HepG2 (cell line): ENCODE data around the gene DHCR7. TPM values are rescaled to one million over a fixed set of nuclear protein-coding genes. Genes with fewer than 3 reads are reported as not detected.

Experiments used
- ATAC-seq: fragments of 200-7000 bp; cut with Tn5 transposase; 3 replicates; pipeline ENCODE4 v1.9.1; 2020; ENCODE audit warnings: mild to moderate bottlenecking, moderate library complexity
- BruUV-seq: library from RNA; stranded (reverse); fragments of 400-500 nt; replicated peaks from 2 replicates; lab custom pipeline; 2021; lab: Mats Ljungman, UMichigan
- CTCF ChIA-PET: fragments of 300-600 bp; formaldehyde crosslinking; extraction: SDS; loops from one replicate; lab custom pipeline; 2021; ENCODE audit warnings: low total read pairs, inconsistent platforms, low intra/inter-chr PET ratio; lab: Yijun Ruan, JAX
- POLR2A ChIA-PET: fragments of 350-600 bp; sonication (Branson Sonifier 250); formaldehyde crosslinking; loops from one replicate; lab custom pipeline; 2020; ENCODE audit warnings: antibody characterized with exemption, inconsistent platforms; lab: Yijun Ruan, JAX
- DNase-seq: peaks from one replicate; pipeline ENCODE4 v3.0.0-alpha.2; 2015; ENCODE audit warnings: low spot score
- FAIRE-seq: peaks from 3 replicates; lab custom pipeline; 2011; peaks lifted over from hg19 to GRCh38; lab: Jason Lieb, UNC
- H2AFZ ChIP-seq: one replicate; pipeline ENCODE4 v1.6.1; 2011; ENCODE audit warnings: low read length, inconsistent platforms
- H3K27ac ChIP-seq: fragments of 300-600 bp; 3 replicates; pipeline ENCODE4 v1.8.0; 2011; ENCODE audit warnings: mixed run types, mild to moderate bottlenecking, mixed read lengths, low read length, inconsistent platforms; ENCODE audit not compliant: insufficient read depth; ENCODE audit errors: extremely low read length
- H3K27me3 ChIP-seq, 2 experiments: fragments of 200-600 bp in 1 of 2; 2 replicates in 1 of 2; 3 replicates in 1 of 2; pipeline versions ENCODE4 v1.6.0 to v1.8.0; 2011; ENCODE audit warnings: low read length in 2 of 2, mild to moderate bottlenecking in 2 of 2, moderate library complexity in 2 of 2, inconsistent platforms in 1 of 2; ENCODE audit not compliant: insufficient read depth in 2 of 2, control insufficient read depth in 1 of 2
- H3K36me3 ChIP-seq, 2 experiments: fragments of 200-600 bp in 1 of 2; replicated peaks in 1 of 2; 2 replicates in 1 of 2; 3 replicates in 1 of 2; pipeline versions ENCODE4 v1.5.1 to v1.8.0; 2011; ENCODE audit warnings: low read length in 2 of 2, inconsistent platforms in 1 of 2; ENCODE audit not compliant: insufficient read depth in 2 of 2, control insufficient read depth in 1 of 2
- H3K4me1 ChIP-seq: 2 replicates; pipeline ENCODE4 v1.5.1; 2012; ENCODE audit warnings: low read length, inconsistent platforms; ENCODE audit not compliant: insufficient read depth
- H3K4me2 ChIP-seq: 2 replicates; pipeline ENCODE4 v1.6.0; 2011; ENCODE audit warnings: low read depth, low read length, inconsistent platforms
- H3K4me3 ChIP-seq, 3 experiments: fragments of 200-600 bp in 1 of 3; sonication (generic), shearing (Covaris generic) in 1 of 3; replicated peaks in 1 of 3; 2 replicates each; pipeline ENCODE4 v1.5.1; 2011 to 2016; ENCODE audit warnings: low read length in 3 of 3, inconsistent platforms in 2 of 3, low read depth in 2 of 3, mild to moderate bottlenecking in 2 of 3, control low read depth in 1 of 3, mixed read lengths in 1 of 3; ENCODE audit not compliant: insufficient read depth in 1 of 3
- H3K79me2 ChIP-seq: one replicate; pipeline ENCODE4 v1.6.1; 2011; ENCODE audit warnings: low read length, inconsistent platforms; ENCODE audit not compliant: insufficient read depth
- H3K9ac ChIP-seq: 2 replicates; pipeline ENCODE4 v1.6.0; 2011; ENCODE audit warnings: mild to moderate bottlenecking, low read depth, low read length, inconsistent platforms; ENCODE audit not compliant: insufficient read depth
- H3K9me3 ChIP-seq: 2 replicates; pipeline ENCODE4 v1.5.1; 2012; ENCODE audit warnings: mild to moderate bottlenecking, low read length
- H4K20me1 ChIP-seq: 2 replicates; pipeline ENCODE4 v1.6.0; 2011; ENCODE audit warnings: inconsistent platforms, mild to moderate bottlenecking, low read length, moderate library complexity; ENCODE audit not compliant: insufficient read depth
- BORCS8-MEF2B ChIP-seq: sonication (generic); formaldehyde crosslinking; IDR thresholded peaks from 2 replicates; pipeline ENCODE4 v1.8.0; 2022; ENCODE audit warnings: mild to moderate bottlenecking, missing genetic modification reagents
- CHD4 ChIP-seq: fragments of 200-600 bp; sonication (generic); IDR thresholded peaks from 2 replicates; pipeline ENCODE4 v1.7.0; 2017; ENCODE audit warnings: mild to moderate bottlenecking, low read length, borderline replicate concordance
- CREB1 ChIP-seq, 2 experiments: fragments of 450-650 bp in 1 of 2; IDR thresholded peaks; 2 replicates each; pipeline ENCODE4 v1.6.1; 2016 to 2017; ENCODE audit warnings: control low read depth in 1 of 2, mild to moderate bottlenecking in 1 of 2, missing compliant biosample characterization in 1 of 2, missing genetic modification characterization in 1 of 2
- ELK4 ChIP-seq: sonication (generic); formaldehyde crosslinking; IDR thresholded peaks from 2 replicates; pipeline ENCODE4 v1.9.0; 2021; ENCODE audit warnings: missing genetic modification reagents, borderline replicate concordance
- FOSL2 ChIP-seq: sonication (generic); formaldehyde crosslinking; IDR thresholded peaks from 2 replicates; pipeline ENCODE4 v1.4.0; 2020; ENCODE audit warnings: missing genetic modification reagents
- FOXC1 ChIP-seq: sonication (generic); formaldehyde crosslinking; IDR thresholded peaks from 2 replicates; pipeline ENCODE4 v1.8.0; 2022; ENCODE audit warnings: mild to moderate bottlenecking, missing genetic modification reagents, borderline replicate concordance
- NR1H2 ChIP-seq: sonication (generic); formaldehyde crosslinking; IDR thresholded peaks from 2 replicates; pipeline ENCODE4 v1.8.1; 2022; ENCODE audit warnings: low read depth, missing genetic modification reagents, borderline replicate concordance
- PATZ1 ChIP-seq: sonication (generic); formaldehyde crosslinking; IDR thresholded peaks from 2 replicates; pipeline ENCODE4 v1.4.0; 2020; ENCODE audit warnings: missing genetic modification reagents
- STAT5B ChIP-seq: sonication (generic); formaldehyde crosslinking; IDR thresholded peaks from 2 replicates; pipeline ENCODE4 v1.4.0; 2020; ENCODE audit warnings: missing genetic modification reagents
- TBP ChIP-seq: sonication (generic); formaldehyde crosslinking; IDR thresholded peaks from 2 replicates; pipeline ENCODE4 v1.5.0; 2020; ENCODE audit warnings: missing genetic modification reagents
- ZEB1 ChIP-seq: IDR thresholded peaks from 2 replicates; pipeline ENCODE4 v1.6.1; 2012; ENCODE audit warnings: mild to moderate bottlenecking, low read depth, inconsistent platforms; ENCODE audit not compliant: insufficient replicate concordance
- ZNF124 ChIP-seq: sonication (generic); formaldehyde crosslinking; IDR thresholded peaks from 2 replicates; pipeline ENCODE4 v1.4.0; 2020; ENCODE audit warnings: missing genetic modification reagents
- ZNF567 ChIP-seq: sonication (generic); formaldehyde crosslinking; IDR thresholded peaks from 2 replicates; pipeline ENCODE4 v1.8.1; 2023; ENCODE audit warnings: mild to moderate bottlenecking, missing genetic modification reagents, borderline replicate concordance
- ZNF7 ChIP-seq: IDR thresholded peaks from 2 replicates; pipeline ENCODE4 v1.6.1; 2016; ENCODE audit warnings: missing biosample characterization, missing genetic modification reagents
- WGBS: methylation state at CpG from one replicate; pipeline ENCODE4 v1.1.6; 2017; ENCODE audit warnings: low lambda C conversion rate; 5-methylcytosine and 5-hydroxymethylcytosine counted together
- in situ Hi-C: cut with HindIII; loops from 2 replicates; pipeline ENCODE4 v1.10.0; 2017; ENCODE audit warnings: low pct_unique_long_range_greater_than_20kb; ENCODE audit not compliant: extremely low pct_ligation_motif_present
- intact Hi-C: fragments of 100-400 bp; cut with micrococcal nuclease; formaldehyde crosslinking; loops from one replicate; pipeline ENCODE4 v1.10.0; 2022; ENCODE audit not compliant: unreplicated experiment
- polyA plus RNA-seq, 8 experiments: library from polyadenylated mRNA; depleted of rRNA in 3 of 8; stranded (reverse) in 7 of 8; unstranded in 1 of 8; fragments of >200 nt; fragmentation: Illumina TruSeq in 4 of 8; extraction: Trizol in 4 of 8; gene quantifications; 2 replicates each; pipeline versions ENCODE4 v1.2.1 to v1.2.3, GENCODE V29; 2011 to 2016; ENCODE audit warnings: low read depth in 4 of 8, missing spikeins in 1 of 8, mixed read lengths in 1 of 8; ENCODE audit not compliant: insufficient read depth in 1 of 8
- total RNA-seq, 5 experiments: library from RNA; depleted of rRNA; stranded (reverse); fragments of >200 nt; fragmentation: Illumina TruSeq; extraction: Trizol; gene quantifications; 2 replicates each; pipeline ENCODE4 v1.2.3, GENCODE V29; 2016; ENCODE audit warnings: low read depth in 1 of 5

Gene DHCR7
- total and polyA plus RNA-seq, 2 of the 13 experiments (the other 11 are each of a cell fraction or from before 2014, with no cell fraction given) = 96.0 to 143 TPM

- no peak for TF ChIP-seq FOXC1
These were observed 16.9 kb downstream of the DHCR7 start (continued) for GRCh38 chr11:71431271-71431670.

DNA sequence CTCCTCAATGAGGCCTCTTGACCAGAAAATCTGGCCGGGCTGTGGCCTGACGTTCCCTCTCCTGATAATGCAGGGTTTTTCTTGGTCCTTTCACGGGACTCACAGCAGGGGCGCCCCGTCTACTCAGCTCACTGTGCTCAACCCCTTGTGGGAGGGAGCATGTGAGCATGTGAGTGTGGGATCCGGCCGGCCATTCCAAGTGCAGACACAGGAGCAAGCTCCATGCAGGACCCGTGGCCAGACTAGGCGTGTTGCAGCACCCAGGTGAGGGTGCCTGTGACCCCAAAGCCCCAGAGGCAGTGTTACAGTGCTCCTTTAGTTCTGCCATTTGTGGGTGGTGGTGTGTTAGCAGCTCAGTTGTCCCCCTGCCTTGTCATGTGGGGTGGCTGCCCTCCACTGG, 18.0 kb downstream of the DHCR7 start:
- ChIA-PET CTCF (no interaction called here), POLR2A (no interaction called here)
- Histone ChIP-seq H2AFZ (no peak overlapping the region), H3K4me3 (no peak overlapping the region), H3K79me2 (no peaks in the 10 kb centered on the region), H3K4me2 (no peak overlapping the region), H3K9ac (no peak overlapping the region), H3K27me3 (no peaks in the 10 kb centered on the region; a peak in 1 of 5 replicates)
- BruUV-seq = no TSS peak
- intact Hi-C loops = no loop called here
- TF ChIP-seq CREB1 (IDR thresholded peaks at IDR 0.05) (no peak), CREB1 (CRISPR knock-in tag; IDR thresholded peaks at IDR 0.05) (no peak), ZNF124 (CRISPR knock-in tag) (no peak), NR1H2 (CRISPR knock-in tag) (no peak), CHD4 (no peak), TBP (CRISPR knock-in tag) (no peak), ZNF7 (CRISPR knock-in tag) (peak; percentile 96)
- TF ChIP-seq, all 625 proteins: peak for 1
- ATAC-seq = no peak
- DNase-seq = no peak
- Histone ChIP-seq H3K27ac (no peak overlapping the region), H3K9me3 (no peaks in the 10 kb centered on the region), H3K4me1 (peaks cover 55% of the 10 kb centered on the region), H4K20me1 (peaks cover 9% of the 10 kb centered on the region; the same call in 1 of the 2 replicates), H3K36me3 (0 out of 5 replicates have a peak, but pooled peaks cover 0 to 5% of the 10 kb centered on the region in 2 experiments)
- in situ Hi-C loops = no loop called here
- 24% methylated on average over 4 of the region's 9 CpGs for WGBS
- no peak for FAIRE-seq

DNA sequence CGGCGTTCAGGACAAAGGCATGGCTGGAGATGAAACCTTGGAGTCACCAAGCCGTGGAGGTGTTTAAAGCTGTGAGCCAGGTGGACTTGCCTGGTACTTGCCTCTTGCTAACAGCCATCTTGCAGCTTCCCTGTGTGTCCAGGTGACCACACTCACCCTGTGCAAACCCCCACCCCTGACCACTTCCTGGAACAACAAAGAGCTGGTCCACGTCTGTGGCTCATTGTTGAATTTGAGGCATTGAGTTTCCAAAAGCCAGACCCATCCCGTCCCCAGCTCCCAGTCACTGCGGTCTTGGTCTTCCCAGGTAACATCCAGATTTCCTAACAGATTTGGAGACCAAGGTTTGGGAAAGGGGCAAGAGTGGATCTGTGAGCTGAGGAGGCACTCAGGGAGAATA, 18.5 kb downstream of the DHCR7 start:
- Histone ChIP-seq H3K9ac (no peak overlapping the region), H3K4me1 (peaks cover 55% of the 10 kb centered on the region), H3K36me3 (0 out of 5 replicates have a peak, but pooled peaks cover 0 to 1% of the 10 kb centered on the region in 2 experiments), H3K79me2 (no peaks in the 10 kb centered on the region), H3K27me3 (no peaks in the 10 kb centered on the region; a peak in 1 of 5 replicates), H3K4me2 (peak overlapping the region; percentile 49), H4K20me1 (0 out of 2 replicates have a peak, but pooled peaks cover 4% of the 10 kb centered on the region), H3K9me3 (no peaks in the 10 kb centered on the region), H3K4me3 (no peak overlapping the region), H2AFZ (no peak overlapping the region), H3K27ac (no peak overlapping the region)
- in situ Hi-C loops (no loop called here), intact Hi-C loops (no loop called here)
- CTCF ChIA-PET = no interaction called here
- DNase-seq (no peak), ATAC-seq (no peak), FAIRE-seq (no peak)
- no TSS peak for BruUV-seq
- TF ChIP-seq ZEB1 (no peak), ELK4 (CRISPR knock-in tag) (no peak), FOSL2 (peak; percentile 7; the same call in 1 of the 2 replicates), BORCS8-MEF2B (CRISPR knock-in tag) (no peak), ZNF567 (CRISPR knock-in tag) (no peak), STAT5B (CRISPR knock-in tag) (no peak), PATZ1 (CRISPR knock-in tag) (no peak)
- POLR2A ChIA-PET = no interaction called here
- WGBS = 62% methylated on average over 6 of the region's 6 CpGs
